SK-N-DZ (cell line): ENCODE data around the gene CARD19.

ENCODE experiments used
- DNase-seq: peaks from one replicate; pipeline ENCODE4 v3.0.0-alpha.2; 2015; ENCODE audit warnings: low spot score

The CARD19 gene

DNA sequence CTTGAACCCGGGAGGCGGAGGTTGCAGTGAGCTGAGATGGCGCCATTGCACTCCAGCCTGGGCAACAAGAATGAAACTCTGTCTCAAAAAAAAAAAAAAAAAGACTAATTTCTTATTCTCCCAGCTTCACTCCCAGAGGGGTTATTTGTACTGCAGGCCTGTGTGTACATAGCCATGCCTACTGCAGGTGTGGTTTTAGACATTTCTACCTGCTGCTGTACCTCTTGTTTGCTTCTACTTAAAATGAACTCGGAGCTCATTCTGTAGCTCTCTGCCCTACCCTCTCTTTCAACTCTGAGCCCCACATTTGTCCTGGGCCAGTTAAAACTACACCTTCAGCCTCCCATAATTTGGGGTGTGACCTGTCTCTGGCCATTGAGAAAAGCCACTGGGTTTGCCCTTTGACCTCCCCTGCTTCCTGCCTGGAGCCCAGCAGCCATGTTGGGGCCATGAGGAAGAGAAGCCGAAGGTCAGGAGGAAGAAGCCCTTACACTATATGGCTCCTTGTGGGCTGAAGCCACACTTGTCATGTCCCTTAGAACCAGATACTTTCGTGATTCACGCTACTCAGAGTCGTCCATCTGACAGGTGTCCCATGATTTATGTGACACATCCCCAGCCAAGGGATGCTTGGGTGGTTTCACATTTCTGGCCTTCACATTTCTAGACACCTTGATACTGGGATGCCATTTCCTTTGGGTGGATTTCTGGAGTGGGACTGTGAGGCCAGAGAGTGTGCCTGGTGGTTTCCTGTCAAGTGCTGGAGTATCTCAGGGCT is 9.4 kb upstream of the CARD19 start:
- DNase-seq, result no peak

- no peak for DNase-seq
These were observed 7.9 kb upstream of the CARD19 start for GRCh38 chr9:93087971-93088655.

DNA sequence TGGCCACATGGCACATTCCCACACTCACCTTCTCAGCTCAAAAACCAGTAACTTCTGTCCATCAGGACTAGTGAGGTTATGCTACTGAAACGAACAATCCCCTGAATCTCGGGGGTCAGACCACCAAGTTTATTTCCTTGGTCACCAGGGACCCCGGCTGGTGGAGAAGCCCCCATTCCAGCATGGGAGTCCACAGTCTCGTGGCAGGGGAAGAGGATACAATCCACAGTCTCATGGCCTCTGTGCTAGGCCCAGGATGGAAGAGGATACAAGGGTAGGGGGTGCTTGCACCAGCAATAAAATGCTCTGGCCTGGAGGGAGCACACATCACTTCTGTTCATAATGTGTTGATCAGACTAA is 7.4 kb upstream of the CARD19 start:
- DNase-seq, result no peak

- no peak for DNase-seq
These were observed 7.0 kb upstream of the CARD19 start for GRCh38 chr9:93089024-93089423.

DNA sequence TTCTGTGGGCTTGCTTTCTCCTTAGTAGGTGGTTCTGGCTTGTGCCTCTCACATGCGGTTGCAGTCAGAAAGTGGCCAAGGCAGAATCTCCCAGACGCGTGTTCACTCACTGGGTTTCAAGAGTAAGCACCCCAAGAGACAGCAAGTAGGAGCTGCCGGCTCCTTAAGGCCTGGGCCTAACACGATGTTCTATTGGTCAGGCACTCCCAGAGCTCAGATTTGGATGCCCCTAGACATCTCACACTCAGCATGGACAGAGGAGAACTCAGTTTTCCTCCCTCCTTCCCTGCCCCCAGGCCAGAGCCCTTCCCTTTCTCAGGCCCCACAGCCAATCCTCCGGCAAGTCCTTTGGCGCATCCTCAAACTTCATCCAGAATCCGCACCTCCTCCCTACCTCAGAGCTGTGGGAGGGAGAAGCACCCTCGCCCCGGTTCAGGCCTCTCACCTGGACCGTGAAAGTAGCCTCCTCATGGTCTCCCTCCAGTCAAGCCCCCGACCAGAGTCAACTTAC is 6.5 kb upstream of the CARD19 start:
- no peak for DNase-seq

- no peak for DNase-seq
These were observed 5.8 kb upstream of the CARD19 start for GRCh38 chr9:93090091-93090655.

DNA sequence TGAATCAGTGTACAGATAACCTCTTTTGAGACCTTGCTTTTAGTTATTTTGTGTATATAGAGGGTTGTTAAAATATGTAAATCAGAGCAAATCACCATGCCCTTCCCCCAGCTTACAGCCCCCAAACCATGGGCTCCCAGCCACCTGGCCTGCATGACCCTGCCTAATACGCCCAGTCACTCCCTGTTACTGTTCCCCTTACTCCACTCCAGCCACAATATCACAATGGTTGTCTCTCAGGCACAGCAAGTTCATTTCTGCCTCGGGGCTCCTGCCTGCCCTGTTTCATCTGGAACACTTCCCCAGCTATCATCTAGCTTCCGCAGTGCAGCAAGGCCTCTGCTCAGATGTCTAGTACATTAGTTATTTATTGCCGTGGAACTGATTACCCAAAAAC is 5.0 kb upstream of the CARD19 start:
- DNase-seq, result no peak

- no peak for DNase-seq
These were observed 4.5 kb upstream of the CARD19 start for GRCh38 chr9:93091453-93092081.

- DNase-seq, result no peak
These were observed 3.6 kb upstream of the CARD19 start for GRCh38 chr9:93092251-93092991.

GRCh38 chr9:93093127-93093876 is 2.7 kb upstream of the CARD19 start:
- DNase-seq, result no peak

- DNase-seq, result no peak
These were observed 1.9 kb upstream of the CARD19 start for GRCh38 chr9:93093877-93094657.

DNA sequence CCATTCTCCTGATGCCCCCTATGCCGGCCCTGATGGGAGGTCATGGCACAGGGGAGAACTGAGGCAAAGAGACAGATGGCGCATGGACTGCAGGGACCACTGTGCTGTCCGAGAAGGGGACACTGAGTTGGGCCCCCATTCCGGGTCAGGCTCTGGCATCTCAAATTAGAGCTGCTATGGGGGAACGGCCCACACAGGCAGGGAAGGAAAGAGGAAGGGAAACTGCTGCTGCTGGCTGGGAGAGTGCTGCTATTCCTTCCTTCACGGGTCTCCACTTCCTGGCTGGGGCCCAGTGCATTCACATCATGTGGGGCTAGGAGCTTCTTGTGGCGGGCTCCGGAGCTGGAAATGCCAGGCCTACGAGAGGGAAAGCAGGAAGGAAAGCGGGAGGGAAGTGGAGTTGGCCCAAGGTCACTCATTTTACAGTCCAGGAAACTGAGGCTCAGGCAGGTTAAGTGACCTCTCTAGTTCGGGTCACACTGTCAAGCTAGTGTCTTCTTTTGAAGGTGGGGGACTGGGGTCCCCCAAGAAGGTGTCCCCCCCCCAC is 1.3 kb upstream of the CARD19 start:
- peak; percentile 37 for DNase-seq

DNA sequence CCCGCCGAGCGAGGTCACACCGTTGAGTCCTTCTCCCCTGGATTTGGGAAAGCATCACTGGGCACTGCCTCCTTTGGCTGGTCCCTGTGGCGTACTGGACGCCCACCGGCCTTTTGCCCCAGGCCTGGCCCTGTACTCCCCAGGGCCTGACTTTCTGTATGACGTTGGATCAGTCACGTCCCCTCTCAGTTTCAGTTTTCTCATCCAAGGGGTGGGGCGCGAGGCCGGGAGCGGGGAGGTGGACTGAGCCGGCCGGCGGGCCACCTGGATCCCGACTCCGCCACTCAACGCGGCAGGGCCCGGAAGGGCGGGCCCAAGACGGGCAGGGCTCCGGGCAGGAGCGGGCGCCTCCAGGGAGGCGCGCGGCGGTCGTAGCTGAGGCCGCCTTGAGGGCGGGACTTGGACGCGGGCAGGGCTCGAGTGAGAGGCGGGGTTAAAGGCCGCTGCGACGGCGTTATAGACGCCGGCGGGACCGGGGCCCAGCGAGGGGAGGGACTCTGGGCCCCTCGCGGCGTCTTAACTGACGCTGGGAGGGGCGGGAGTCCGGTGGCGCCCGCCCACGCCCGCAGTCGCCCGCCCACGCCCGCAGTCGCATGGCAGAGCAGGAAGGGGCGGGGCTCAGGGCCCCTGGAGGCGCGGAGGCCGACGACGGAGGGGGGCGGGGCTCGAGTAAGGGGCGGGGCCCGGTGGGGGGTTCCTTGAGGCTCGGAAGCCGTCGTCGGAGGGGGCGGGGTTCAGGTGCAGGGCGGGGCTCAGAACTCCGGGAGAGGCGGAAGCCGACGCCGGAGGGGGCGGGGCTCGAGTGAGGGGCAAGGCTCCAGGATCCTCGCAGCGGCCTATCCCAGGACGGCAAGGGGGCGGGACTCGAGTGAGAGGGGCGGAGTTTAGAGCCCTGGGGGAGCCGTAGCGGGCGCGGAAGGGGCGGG is 549 bp upstream of the CARD19 start:
- peak; percentile 95 for DNase-seq

GRCh38 chr9:93096811-93097382 is 880 bp downstream of the CARD19 start:
- no peak for DNase-seq

- no peak for DNase-seq
These were observed 1.6 kb downstream of the CARD19 start for GRCh38 chr9:93097511-93098201.

DNA sequence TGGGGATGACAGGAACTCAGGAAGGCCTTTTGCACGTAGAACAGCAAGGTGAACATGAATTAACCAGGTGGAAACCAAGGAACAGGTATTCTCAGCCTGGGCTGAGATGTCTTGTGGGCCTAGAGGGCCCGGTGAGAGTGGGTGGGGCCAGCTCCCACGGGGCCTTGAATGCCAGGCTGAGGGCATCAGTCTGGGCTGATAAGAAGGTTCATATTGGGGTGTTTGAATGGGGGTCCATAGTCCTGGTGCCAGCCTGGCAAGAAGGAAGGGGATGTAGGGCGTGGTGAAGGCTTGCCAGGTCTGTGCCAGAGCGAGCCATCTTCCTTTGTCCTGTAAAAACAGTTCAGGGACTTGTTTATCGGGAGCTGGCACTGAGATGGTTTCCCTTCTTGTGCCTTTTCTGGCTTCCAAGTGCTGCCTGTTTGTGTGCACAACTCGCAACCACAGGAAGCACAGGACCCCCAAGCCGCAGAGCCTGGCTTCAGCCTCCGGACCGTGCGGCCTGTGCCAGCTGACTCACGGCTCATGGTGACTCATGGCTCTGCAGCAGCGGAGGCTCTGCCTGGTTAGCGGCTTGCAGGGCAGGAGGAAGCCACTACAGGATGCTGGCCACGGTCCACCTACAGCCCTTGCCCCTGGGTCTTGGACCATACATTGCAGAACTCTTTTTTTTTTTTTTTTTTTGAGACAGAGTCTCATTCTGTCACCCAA is 2.4 kb downstream of the CARD19 start:
- DNase-seq, result no peak
